HG02884 (cell line): Measurements from ENCODE around the gene HBEGF.

Source experiments
- ATAC-seq: cut with Tn5 transposase; IDR thresholded peaks from one replicate; pipeline ENCODE4 v1.9.1; 2021; ENCODE audit warnings: mild to moderate bottlenecking, moderate library complexity; ENCODE audit not compliant: unreplicated experiment

HBEGF gene

GRCh38 chr5:140338336-140338735 lies 8.1 kb downstream of the HBEGF start:
- no peak for ATAC-seq

- ATAC-seq: no peak
Observed at GRCh38 chr5:140337880-140338279, 8.5 kb downstream of the HBEGF start.

GRCh38 chr5:140336388-140336787 lies 10.0 kb downstream of the HBEGF start:
- ATAC-seq: no peak

GRCh38 chr5:140331638-140332037 lies 14.8 kb downstream of the HBEGF start:
- ATAC-seq: no peak

- no peak for ATAC-seq
Observed at GRCh38 chr5:140329739-140330481, 16.5 kb downstream of the HBEGF start.

GRCh38 chr5:140328036-140328764 lies 18.2 kb downstream of the HBEGF start:
- no peak for ATAC-seq

GRCh38 chr5:140327589-140327988 lies 18.8 kb downstream of the HBEGF start:
- ATAC-seq: no peak

GRCh38 chr5:140325486-140325885 lies 20.9 kb downstream of the HBEGF start:
- ATAC-seq: no peak

- ATAC-seq: no peak
Observed at GRCh38 chr5:140324617-140325241, 21.7 kb downstream of the HBEGF start.

- no peak for ATAC-seq
Observed at GRCh38 chr5:140324041-140324600, 22.3 kb downstream of the HBEGF start.

GRCh38 chr5:140322751-140323731 lies 23.4 kb downstream of the HBEGF start:
- no peak for ATAC-seq

- ATAC-seq: no peak
Observed at GRCh38 chr5:140321796-140322195, 24.6 kb downstream of the HBEGF start.

GRCh38 chr5:140319833-140320232 lies 26.6 kb downstream of the HBEGF start:
- ATAC-seq: no peak

GRCh38 chr5:140318792-140319191 lies 27.6 kb downstream of the HBEGF start:
- no peak for ATAC-seq

GRCh38 chr5:140317859-140318258 lies 28.5 kb downstream of the HBEGF start:
- ATAC-seq: no peak

GRCh38 chr5:140312791-140313189 lies 33.6 kb downstream of the HBEGF start:
- ATAC-seq: no peak

- ATAC-seq: no peak
Observed at GRCh38 chr5:140312067-140312790, 34.2 kb downstream of the HBEGF start.

GRCh38 chr5:140311011-140311467 lies 35.4 kb downstream of the HBEGF start:
- ATAC-seq: no peak

- ATAC-seq: no peak
Observed at GRCh38 chr5:140310434-140310833, 36.0 kb downstream of the HBEGF start.
